GM12878 (cell line): ENCODE data around the gene DLX3. TPM values are rescaled to one million over a fixed set of nuclear protein-coding genes. Genes with fewer than 3 reads are reported as not detected.

ENCODE experiments used
- ATAC-seq: fragments of 200-7000 bp; cut with Tn5 transposase; 3 replicates; pipeline ENCODE4 v1.9.1; 2020; ENCODE audit warnings: mild to moderate bottlenecking, moderate library complexity
- BruUV-seq: library from RNA; stranded (reverse); fragments of 400-500 nt; replicated peaks from 2 replicates; lab custom pipeline; 2021; lab: Mats Ljungman, UMichigan
- CTCF ChIA-PET: fragments of 300-600 bp; sonication (Branson Sonifier 250); formaldehyde crosslinking; extraction: SDS; loops from one replicate; lab custom pipeline; 2021; ENCODE audit warnings: inconsistent platforms; lab: Yijun Ruan, JAX
- POLR2A ChIA-PET: fragments of 350-600 bp; formaldehyde crosslinking; extraction: SDS; loops from one replicate; lab custom pipeline; 2021; ENCODE audit warnings: inconsistent platforms; lab: Charles Lee
- RAD21 ChIA-PET: fragments of 300-600 bp; sonication (Branson Sonifier 250); formaldehyde crosslinking; loops from one replicate; lab custom pipeline; 2023; ENCODE audit warnings: antibody characterized with exemption; ENCODE audit not compliant: unreplicated experiment; lab: Charles Lee
- SMC1A ChIA-PET: fragments of 300-600 bp; sonication (Branson Sonifier 250); formaldehyde crosslinking; loops from one replicate; lab custom pipeline; 2023; ENCODE audit not compliant: unreplicated experiment, uncharacterized antibody; lab: Charles Lee
- DNase-seq: peaks from one replicate; pipeline ENCODE4 v3.0.0-alpha.2; 2011; ENCODE audit warnings: low read depth, low spot score
- FAIRE-seq: peaks from 3 replicates; lab custom pipeline; 2011; peaks lifted over from hg19 to GRCh38; lab: Jason Lieb, UNC
- H2AFZ ChIP-seq: 2 replicates; pipeline ENCODE4 v1.6.0; 2011; ENCODE audit warnings: low read depth, low read length, control low read depth; ENCODE audit not compliant: control insufficient read depth
- H3K27ac ChIP-seq: 2 replicates; pipeline ENCODE4 v1.5.1; 2011; ENCODE audit warnings: control low read depth; ENCODE audit not compliant: control insufficient read depth, insufficient read depth
- H3K27me3 ChIP-seq, 2 experiments: replicated peaks in 1 of 2; 2 replicates each; pipeline versions ENCODE4 v1.6.0 to v1.6.1; 2011; ENCODE audit warnings: low read length in 1 of 2; ENCODE audit not compliant: control insufficient read depth in 2 of 2, insufficient read depth in 2 of 2
- H3K36me3 ChIP-seq, 2 experiments: 2 replicates each; pipeline ENCODE4 v1.5.1; 2011; ENCODE audit warnings: low read length in 1 of 2; ENCODE audit not compliant: control insufficient read depth in 2 of 2, insufficient read depth in 2 of 2
- H3K4me1 ChIP-seq: 2 replicates; pipeline ENCODE4 v1.6.1; 2011; ENCODE audit warnings: mild to moderate bottlenecking, low read length, moderate library complexity, mixed read lengths; ENCODE audit not compliant: control insufficient read depth, insufficient read depth
- H3K4me2 ChIP-seq: 2 replicates; pipeline ENCODE4 v1.6.0; 2011; ENCODE audit warnings: control low read depth; ENCODE audit not compliant: control insufficient read depth, insufficient read depth
- H3K4me3 ChIP-seq: fragments of 200-600 bp; sonication (generic); 2 replicates; pipeline ENCODE4 v1.5.1; 2016
- H3K79me2 ChIP-seq: 2 replicates; pipeline ENCODE4 v1.6.0; 2011; ENCODE audit warnings: low read length; ENCODE audit not compliant: control insufficient read depth, insufficient read depth
- H3K9ac ChIP-seq: 2 replicates; pipeline ENCODE4 v1.8.0; 2011; ENCODE audit warnings: low read length, control low read depth, mixed read lengths; ENCODE audit not compliant: control insufficient read depth, insufficient read depth
- H3K9me3 ChIP-seq: replicated peaks from 3 replicates; pipeline ENCODE4 v1.5.1; 2011; ENCODE audit warnings: mild to moderate bottlenecking, low read length; ENCODE audit not compliant: control insufficient read depth, insufficient read depth
- H4K20me1 ChIP-seq: 2 replicates; pipeline ENCODE4 v1.6.0; 2011; ENCODE audit not compliant: control insufficient read depth, insufficient read depth
- KAT2A ChIP-seq: conservative IDR thresholded peaks from 2 replicates; pipeline ENCODE4 v1.6.1; 2011; ENCODE audit warnings: low read depth, low read length; ENCODE audit not compliant: control insufficient read depth
- RAD21 ChIP-seq: IDR thresholded peaks from 2 replicates; pipeline ENCODE4 v1.6.1; 2011; ENCODE audit warnings: mild to moderate bottlenecking, low read depth, low read length, moderate library complexity; ENCODE audit not compliant: insufficient read depth
- RB1 ChIP-seq: fragments of 450-650 bp; formaldehyde crosslinking; IDR thresholded peaks from 2 replicates; pipeline ENCODE4 v1.6.1; 2017; ENCODE audit warnings: mild to moderate bottlenecking, borderline replicate concordance
- WRNIP1 ChIP-seq: IDR thresholded peaks from 2 replicates; pipeline ENCODE4 v1.6.1; 2011; ENCODE audit warnings: low read depth, low read length, improper control_type of control experiment, borderline replicate concordance
- ZNF384 ChIP-seq: IDR thresholded peaks from 2 replicates; pipeline ENCODE4 v1.6.1; 2012; ENCODE audit warnings: low read depth, mild to moderate bottlenecking, low read length, improper control_type of control experiment, borderline replicate concordance
- WGBS: methylation state at CpG from one replicate; pipeline ENCODE4 v1.1.6; 2016; ENCODE audit warnings: low lambda C conversion rate; ENCODE audit not compliant: insufficient replicate concordance, insufficient coverage; ENCODE audit errors: missing lambda C conversion rate; 5-methylcytosine and 5-hydroxymethylcytosine counted together
- in situ Hi-C: fragments of 300-500 bp; cut with MboI; formaldehyde crosslinking; loops from 9 replicates; pipeline ENCODE4 v1.14.3; 2018; ENCODE audit warnings: mixed read lengths
- intact Hi-C: fragments of 100-400 bp; cut with micrococcal nuclease; formaldehyde crosslinking; loops from one replicate; pipeline ENCODE4 v1.14.2; 2022; ENCODE audit not compliant: unreplicated experiment
- polyA plus RNA-seq, 11 experiments: library from polyadenylated mRNA; depleted of rRNA in 4 of 11; unstranded in 6 of 11; stranded (reverse) in 5 of 11; fragments of >200 nt; fragmentation: Nextera tagmentation in 4 of 11; fragmentation: Illumina TruSeq in 1 of 11; extraction: Ambion mirVana in 4 of 11; extraction: Trizol in 1 of 11; gene quantifications; 1 replicate in 1 of 11; 2 replicates in 10 of 11; pipeline versions ENCODE4 v1.2.1 to v1.2.3, GENCODE V29; 2011 to 2016; ENCODE audit warnings: inconsistent platforms in 2 of 11, missing spikeins in 2 of 11, low read depth in 1 of 11
- total RNA-seq, 4 experiments: library from RNA; depleted of rRNA in 3 of 4; stranded (reverse); fragments of >200 nt in 3 of 4; fragmentation: Illumina TruSeq in 1 of 4; extraction: Trizol in 1 of 4; gene quantifications; 2 replicates each; pipeline versions ENCODE4 v1.2.1 to v1.2.3, GENCODE V29; 2013 to 2021
- TF ChIP-seq, protein P1 (sequence below): fragments of 450-650 bp; formaldehyde crosslinking; IDR thresholded peaks from 2 replicates; pipeline ENCODE4 v1.4.0; 2020; ENCODE audit warnings: mild to moderate bottlenecking, moderate library complexity
- TF ChIP-seq, protein P2 (sequence below): fragments of 150-350 bp; IDR thresholded peaks from 2 replicates; pipeline ENCODE4 v1.6.1; 2014; ENCODE audit warnings: mild to moderate bottlenecking, low read depth, low read length

The DLX3 gene
- total and polyA plus RNA-seq, 10 of the 15 experiments (the other 5 are each of a cell fraction or from before 2014, with no cell fraction given): not detected

DNA sequence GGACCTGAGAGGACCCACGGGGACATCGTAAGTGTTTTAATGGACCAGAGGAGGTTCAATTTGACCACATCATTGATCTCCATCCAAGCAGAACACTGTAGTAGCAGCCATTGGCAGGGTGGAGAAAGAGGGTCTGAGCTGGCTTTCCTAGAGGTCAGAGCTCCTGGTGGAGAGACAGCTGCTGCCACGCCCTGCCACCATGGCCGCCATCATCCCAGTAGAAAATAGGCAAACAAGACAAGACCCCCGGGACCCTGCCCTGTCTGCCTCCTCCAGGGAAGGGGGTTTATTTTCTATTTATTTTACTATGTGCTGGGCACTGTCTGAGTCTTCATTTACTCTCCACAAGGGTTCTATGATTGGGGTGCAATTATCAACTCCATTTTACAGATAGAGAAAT lies 49.5 kb upstream of the DLX3 start (continued):
- no peak for TF ChIP-seq ZNF384

DNA sequence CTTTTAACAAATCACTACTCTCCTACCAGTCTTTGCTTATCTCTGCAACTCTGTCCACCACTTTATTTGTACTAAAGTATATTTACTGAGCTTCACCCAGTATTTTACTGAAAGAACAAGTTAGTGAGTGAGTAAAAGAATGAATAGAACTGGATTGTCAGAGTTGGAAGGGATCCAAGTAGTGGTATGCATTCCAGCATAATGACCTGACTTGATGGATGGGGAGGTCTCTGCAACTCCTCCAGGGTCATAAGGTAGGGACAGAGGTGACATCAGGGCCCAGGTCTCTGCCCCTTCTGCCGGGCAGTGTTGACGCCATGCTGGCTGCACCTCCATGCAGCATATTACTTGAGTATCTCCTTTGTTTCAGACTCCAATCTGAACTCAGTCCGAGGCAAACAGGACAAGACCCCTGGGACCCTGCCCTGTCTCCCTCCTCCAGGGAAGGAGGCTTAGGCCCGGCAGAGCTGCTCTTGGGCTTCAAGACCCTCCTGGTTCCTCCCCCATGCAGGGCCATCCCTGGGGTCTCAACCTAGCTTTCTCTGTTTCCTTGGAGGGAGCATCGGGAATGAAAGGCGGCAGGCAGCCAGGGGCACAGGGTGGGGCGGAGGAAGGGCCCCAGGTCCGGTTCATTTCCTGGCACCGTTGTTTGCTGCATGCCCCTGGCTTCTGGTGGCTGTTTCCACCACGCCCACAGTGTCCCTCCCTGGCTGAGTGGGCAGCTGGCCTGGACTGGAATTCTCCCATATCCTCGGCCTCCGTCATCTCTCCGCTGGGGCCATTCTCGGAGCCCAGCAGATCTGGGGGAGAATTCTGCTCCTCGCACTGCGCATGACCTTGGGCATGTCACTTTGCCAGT lies 48.5 kb upstream of the DLX3 start:
- DNase-seq (no peak), FAIRE-seq (no peak), ATAC-seq (no peak)
- ChIA-PET POLR2A (no interaction called here), RAD21 (no interaction called here), CTCF (interaction anchor here (1.1 kb wide), 1 partner anchor 15 kb away, joined by 3 read pairs; no protein-coding TSS in a partner anchor), SMC1A (interaction anchor here (1.4 kb wide), 1 partner anchor 10 kb away, joined by 3 read pairs; no protein-coding TSS in a partner anchor)
- Histone ChIP-seq H3K27ac (no peak overlapping the region), H3K79me2 (no peaks in the 10 kb centered on the region), H3K4me2 (no peak overlapping the region), H4K20me1 (no peaks in the 10 kb centered on the region), H2AFZ (no peak overlapping the region), H3K36me3 (no peaks in the 10 kb centered on the region), H3K4me3 (no peak overlapping the region), H3K4me1 (no peaks in the 10 kb centered on the region), H3K27me3 (no peaks in the 10 kb centered on the region), H3K9me3 (no peaks in the 10 kb centered on the region), H3K9ac (no peak overlapping the region)
- TF ChIP-seq RAD21: no peak
- no peak for TF ChIP-seq WRNIP1
- no peak for TF ChIP-seq RB1
- TF ChIP-seq, protein P1, sequence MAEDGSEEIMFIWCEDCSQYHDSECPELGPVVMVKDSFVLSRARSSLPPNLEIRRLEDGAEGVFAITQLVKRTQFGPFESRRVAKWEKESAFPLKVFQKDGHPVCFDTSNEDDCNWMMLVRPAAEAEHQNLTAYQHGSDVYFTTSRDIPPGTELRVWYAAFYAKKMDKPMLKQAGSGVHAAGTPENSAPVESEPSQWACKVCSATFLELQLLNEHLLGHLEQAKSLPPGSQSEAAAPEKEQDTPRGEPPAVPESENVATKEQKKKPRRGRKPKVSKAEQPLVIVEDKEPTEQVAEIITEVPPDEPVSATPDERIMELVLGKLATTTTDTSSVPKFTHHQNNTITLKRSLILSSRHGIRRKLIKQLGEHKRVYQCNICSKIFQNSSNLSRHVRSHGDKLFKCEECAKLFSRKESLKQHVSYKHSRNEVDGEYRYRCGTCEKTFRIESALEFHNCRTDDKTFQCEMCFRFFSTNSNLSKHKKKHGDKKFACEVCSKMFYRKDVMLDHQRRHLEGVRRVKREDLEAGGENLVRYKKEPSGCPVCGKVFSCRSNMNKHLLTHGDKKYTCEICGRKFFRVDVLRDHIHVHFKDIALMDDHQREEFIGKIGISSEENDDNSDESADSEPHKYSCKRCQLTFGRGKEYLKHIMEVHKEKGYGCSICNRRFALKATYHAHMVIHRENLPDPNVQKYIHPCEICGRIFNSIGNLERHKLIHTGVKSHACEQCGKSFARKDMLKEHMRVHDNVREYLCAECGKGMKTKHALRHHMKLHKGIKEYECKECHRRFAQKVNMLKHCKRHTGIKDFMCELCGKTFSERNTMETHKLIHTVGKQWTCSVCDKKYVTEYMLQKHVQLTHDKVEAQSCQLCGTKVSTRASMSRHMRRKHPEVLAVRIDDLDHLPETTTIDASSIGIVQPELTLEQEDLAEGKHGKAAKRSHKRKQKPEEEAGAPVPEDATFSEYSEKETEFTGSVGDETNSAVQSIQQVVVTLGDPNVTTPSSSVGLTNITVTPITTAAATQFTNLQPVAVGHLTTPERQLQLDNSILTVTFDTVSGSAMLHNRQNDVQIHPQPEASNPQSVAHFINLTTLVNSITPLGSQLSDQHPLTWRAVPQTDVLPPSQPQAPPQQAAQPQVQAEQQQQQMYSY (CRISPR knock-in tag): no peak
- TF ChIP-seq KAT2A: no peak
- TF ChIP-seq, protein P2, sequence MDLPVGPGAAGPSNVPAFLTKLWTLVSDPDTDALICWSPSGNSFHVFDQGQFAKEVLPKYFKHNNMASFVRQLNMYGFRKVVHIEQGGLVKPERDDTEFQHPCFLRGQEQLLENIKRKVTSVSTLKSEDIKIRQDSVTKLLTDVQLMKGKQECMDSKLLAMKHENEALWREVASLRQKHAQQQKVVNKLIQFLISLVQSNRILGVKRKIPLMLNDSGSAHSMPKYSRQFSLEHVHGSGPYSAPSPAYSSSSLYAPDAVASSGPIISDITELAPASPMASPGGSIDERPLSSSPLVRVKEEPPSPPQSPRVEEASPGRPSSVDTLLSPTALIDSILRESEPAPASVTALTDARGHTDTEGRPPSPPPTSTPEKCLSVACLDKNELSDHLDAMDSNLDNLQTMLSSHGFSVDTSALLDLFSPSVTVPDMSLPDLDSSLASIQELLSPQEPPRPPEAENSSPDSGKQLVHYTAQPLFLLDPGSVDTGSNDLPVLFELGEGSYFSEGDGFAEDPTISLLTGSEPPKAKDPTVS: no peak
- in situ Hi-C loops: no loop called here
- intact Hi-C loops: no loop called here
- BruUV-seq: no TSS peak
- WGBS: 44% methylated on average over 16 of the region's 16 CpGs
